Measurements from ENCODE around the gene PAX3.

Gene PAX3

DNA sequence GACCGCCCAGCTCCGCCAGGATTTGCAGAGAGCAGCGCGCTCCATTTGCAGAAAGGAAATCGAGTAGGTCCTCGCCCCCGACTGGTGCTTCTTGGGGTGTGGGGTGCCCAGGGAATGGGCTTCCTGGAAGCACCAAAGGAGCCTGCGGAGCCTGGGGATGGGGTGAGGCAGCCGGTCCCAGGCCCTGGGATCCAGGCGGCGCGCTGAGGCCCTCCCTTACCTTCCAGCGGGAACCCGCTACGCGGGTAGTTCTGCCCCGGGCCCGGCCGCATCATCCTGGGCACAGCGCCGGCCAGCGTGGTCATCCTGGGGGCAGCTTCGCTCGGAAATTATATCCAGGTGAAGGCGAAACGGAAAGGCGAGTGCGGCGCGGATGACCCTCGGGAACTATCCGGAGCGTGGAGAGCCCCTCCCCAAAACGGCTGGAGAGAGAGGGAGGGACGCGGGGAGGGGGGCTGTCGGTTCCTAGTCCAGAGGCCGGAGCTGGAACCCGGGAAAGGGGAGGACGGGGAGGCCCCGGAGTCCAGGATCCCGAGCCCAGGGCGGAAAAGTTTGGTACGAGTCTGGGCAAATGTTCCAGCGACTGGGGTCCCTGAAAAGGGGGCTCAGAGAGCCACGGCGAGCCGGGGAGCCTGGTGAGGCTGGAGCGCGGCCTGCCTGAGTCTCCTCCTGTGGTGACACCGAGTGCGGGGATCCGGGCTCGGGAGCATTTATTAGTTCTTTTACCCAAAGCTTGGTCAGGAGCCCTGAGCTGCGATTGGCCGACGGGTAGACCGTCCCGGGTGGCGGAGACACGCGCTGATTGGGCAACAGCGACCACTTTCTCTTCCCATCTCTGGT lies at the start of gene PAX3:
Gene PAX3, minus strand, starts transcription at position 688 of the 840 bp plus-strand sequence. Its CDS starts 383 bp downstream, at position 305.
- no peak for DNase-seq (ENCODE audit: extremely low read depth in 1 of 2, low read depth in 1 of 2)

DNA sequence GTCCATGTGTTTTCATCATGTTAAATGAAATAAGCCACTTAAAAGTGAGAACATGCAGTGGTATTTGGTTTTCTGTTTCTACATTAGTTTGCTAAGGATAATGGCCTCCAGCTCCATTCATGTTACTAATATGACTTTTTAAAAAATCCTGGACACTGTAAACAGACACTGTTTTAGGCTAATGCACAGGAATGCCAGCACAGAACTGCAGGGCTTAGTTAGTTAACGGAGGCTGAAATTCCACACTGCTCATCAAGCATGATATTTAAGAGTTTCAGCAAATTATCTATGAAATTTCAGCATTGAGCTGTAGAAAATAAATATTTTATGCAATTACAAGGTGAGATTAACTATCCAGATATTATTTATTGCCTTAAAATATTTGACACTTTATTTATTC lies 42.5 kb upstream of the PAX3 start:
- DNase-seq (ENCODE audit: extremely low read depth in 1 of 2, low read depth in 1 of 2), result no peak

- no peak for DNase-seq (ENCODE audit: extremely low read depth in 1 of 2, low read depth in 1 of 2)
Observed at GRCh38 chr2:222338374-222338773, 39.6 kb upstream of the PAX3 start.

- DNase-seq (ENCODE audit: extremely low read depth in 1 of 2, low read depth in 1 of 2), result no peak
Observed at GRCh38 chr2:222336931-222337330, 38.1 kb upstream of the PAX3 start.

DNA sequence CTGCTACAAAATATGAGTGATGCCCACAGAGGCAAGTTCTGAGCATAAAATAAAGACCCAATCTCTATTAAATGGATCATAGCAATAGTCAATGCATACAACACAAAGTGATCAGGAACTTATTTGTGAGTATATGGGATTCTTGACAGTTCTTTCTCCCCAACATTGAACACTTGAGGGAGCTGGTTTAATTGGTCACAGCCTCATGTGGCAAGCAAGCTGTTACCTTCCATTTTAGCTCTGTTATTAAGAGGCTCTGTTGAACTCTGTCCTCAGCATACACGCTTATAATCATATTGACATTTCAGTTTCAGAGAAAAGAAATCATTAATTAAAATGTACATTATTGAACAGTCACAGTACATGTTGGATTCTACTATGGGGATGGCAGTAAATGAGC lies 37.6 kb upstream of the PAX3 start:
- no peak for DNase-seq (ENCODE audit: extremely low read depth in 1 of 2, low read depth in 1 of 2)

DNA sequence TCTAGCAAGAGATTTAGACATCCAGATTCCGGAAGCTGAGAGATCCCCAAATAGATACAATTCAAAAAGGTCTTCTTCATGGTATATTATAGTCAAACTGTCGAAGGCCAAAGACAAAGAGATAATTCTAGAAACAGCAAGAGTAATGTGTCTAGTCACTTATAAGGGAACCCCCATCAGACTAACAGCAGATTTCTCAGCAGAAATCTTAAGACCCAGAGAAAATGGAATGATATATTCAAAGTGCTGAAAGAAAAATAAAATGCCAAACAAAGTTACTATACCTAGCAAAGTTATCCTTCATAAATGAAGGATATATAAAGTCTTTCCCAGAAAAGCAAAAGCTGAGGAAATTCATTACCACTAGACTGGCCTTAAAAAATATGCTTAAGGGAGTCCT lies 36.1 kb upstream of the PAX3 start:
- no peak for DNase-seq (ENCODE audit: extremely low read depth in 1 of 2, low read depth in 1 of 2)

DNA sequence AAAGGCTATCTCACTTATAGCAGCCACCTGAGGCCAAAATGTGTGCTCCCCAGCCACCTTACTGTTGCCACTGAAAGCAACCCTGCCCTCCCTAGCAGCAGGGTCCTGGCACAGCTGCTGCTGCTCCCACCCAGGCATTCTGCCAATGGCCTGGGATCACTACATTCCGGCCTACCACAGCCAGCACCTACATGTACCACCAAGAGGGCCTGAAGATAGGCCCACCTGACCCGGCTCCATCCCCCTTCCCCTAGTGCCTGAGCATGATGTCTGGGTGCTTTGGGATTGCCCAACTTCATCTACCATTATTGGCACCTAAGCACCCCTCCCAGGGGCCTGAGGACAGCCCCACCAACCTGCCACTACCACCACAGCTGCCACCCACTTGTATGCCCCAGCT lies 34.6 kb upstream of the PAX3 start:
- DNase-seq (ENCODE audit: extremely low read depth in 1 of 2, low read depth in 1 of 2), result no peak

GRCh38 chr2:222332116-222332515 lies 33.3 kb upstream of the PAX3 start:
- DNase-seq (ENCODE audit: extremely low read depth in 1 of 2, low read depth in 1 of 2), result no peak

DNA sequence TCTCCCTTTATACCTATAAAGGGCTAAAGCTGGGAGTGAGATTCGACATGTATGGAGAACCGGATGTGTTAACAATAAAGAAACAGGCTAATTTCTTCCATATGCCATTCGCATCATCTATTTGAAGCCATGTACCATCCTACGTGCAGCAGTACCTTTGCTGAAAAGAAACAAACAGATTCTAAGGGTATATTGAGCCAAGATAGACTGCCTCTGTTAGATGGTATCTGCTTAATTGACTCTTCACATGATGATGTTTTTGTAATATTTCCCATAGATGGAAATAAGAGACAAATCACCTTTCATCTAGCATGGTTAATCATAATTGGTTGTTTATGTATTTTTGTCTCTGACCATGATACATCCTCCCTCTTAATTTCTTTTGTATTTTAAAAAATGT lies 32.1 kb upstream of the PAX3 start:
- no peak for DNase-seq (ENCODE audit: extremely low read depth in 1 of 2, low read depth in 1 of 2)

DNA sequence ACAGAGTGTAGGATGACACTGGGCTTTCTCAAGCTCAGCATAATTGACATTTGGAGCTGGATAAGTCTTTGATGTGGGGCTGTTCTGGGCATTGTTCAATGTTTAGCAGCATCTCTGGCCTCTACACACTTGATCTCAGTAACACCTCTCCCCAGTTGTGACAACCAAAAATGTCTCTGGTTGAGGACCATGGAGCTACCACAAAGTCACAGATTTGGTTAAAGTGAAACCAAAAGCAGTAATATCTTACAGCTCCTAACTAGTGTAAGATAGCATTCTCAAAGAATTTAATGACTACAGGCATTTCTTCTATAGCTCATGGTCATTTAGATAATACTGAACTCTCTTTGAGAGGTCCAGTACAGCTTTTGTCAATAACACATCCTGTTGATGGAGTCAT lies 23.4 kb upstream of the PAX3 start:
- DNase-seq (ENCODE audit: extremely low read depth in 1 of 2, low read depth in 1 of 2), result no peak

- no peak for DNase-seq (ENCODE audit: extremely low read depth in 1 of 2, low read depth in 1 of 2)
Observed at GRCh38 chr2:222320436-222321395, 21.9 kb upstream of the PAX3 start.

DNA sequence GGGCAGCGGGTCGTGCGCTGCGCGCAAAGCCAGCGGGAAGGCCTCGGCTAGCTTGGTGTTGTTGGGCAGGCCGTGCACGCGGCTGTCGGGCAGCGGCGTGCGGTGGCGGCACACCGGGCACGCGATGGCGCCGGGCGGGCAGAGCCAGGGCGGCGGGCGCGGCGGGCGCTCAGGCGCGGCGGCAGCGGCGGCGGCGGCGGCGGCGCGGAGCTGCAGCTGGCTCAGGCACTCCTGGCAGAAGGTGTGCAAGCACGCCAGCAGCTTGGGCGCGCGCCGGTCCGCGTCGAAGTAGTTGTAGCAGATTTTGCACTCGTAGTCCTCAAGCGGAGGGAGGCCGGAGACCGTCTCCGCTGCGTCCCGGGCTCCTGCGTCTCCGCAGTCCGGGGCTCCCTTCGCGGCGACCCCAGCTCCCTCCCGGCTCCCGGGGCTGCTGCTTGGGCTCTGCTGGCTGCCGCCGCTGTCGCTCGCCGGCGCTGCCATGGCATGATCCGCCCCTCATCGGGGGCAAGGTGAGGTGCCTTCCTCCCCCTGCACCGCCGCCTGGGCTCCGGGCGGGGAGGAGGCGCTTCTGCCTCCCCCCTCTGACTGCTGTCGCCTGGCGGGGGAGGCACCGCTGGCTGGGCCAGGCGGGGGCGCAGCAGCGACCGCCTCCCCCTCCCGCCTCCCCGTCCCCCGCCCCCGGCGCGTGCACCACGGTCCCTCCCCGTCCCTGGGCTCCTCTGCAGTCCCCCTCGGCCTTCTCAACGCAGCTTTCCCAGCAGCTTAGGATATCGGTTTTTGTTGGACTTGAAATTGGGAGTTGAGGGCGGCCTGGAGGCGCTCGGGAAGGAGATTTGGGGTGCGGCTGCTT lies 21.0 kb upstream of the PAX3 start:
- DNase-seq (ENCODE audit: extremely low read depth in 1 of 2, low read depth in 1 of 2), result no peak

DNA sequence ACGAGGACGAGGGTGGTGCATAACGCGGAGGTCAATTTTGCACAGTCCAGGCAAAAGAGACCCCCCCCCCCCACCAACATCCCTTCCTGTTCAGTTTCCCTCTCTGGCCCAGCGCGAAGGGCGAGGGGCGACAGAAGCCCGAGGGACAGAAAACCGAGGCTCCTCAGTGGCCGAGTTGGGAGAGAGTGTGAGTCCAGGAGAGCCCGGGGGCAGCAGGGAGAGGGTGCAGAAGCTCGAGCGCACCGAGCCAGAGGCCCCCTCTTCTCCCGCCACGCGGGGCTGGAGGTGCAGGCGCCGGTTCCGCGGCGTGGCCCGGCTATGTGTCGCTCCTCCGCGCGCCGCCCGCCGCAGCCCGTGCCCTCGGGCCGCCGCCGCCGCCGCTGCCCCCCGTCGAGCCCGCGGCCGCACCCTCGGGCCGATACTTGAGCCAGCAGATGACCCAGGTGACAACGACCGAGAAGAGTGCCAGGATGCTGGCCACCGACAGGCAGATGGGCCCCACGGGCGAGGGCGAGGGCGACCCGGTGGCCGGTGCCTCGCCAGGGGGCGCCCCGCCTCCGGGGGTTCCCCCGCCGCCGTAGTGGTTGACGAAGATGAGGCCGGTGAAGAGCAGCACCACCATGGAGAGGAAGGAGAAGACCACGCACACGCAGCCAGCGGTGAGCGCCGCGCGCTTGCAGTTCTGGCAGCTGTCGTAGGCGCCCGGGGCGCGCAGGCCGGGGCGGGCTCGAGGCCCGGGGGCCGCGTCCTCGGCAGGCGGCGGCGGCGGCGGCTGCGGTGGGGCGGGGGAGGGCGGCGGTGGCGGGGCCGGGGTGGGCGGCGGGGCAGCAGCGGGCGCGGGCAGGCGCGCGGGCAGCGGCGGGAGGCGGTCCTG lies 20.2 kb upstream of the PAX3 start:
- DNase-seq (ENCODE audit: extremely low read depth in 1 of 2, low read depth in 1 of 2), result no peak

GRCh38 chr2:222318026-222318711 lies 19.4 kb upstream of the PAX3 start:
- no peak for DNase-seq (ENCODE audit: extremely low read depth in 1 of 2, low read depth in 1 of 2)

DNA sequence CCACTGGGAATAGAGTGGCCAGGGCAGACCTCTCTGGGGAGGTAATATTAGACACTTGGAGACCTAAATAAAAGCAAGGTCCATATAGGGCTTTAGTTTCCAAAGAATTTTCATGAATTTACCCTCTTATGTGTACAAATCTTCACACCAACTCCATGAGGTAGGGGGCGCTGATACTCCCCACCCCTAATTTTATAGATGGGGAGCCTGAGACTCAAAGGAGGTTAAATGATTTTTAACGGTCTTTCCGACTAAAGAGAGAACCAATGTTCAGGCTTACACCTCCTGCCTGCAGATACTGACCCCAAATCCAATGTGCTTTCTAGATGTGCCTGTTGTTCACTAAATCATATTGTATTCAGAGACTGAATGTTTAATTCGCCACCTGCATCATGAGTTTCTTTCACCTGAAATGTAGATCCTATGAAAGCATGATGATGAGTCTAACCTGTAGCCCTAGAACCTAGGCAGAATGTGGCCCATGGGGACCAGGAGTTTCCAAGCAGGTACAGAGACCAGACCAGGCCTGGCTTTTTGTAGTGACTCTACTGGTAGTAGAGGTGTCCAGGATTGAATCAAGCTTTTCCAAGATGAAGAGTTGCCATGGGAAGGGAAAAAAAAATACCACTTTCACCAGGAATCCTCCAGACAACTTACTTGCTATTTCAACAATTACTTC lies 16.8 kb upstream of the PAX3 start:
- no peak for DNase-seq (ENCODE audit: extremely low read depth in 1 of 2, low read depth in 1 of 2)

GRCh38 chr2:222313816-222314215 lies 15.0 kb upstream of the PAX3 start:
- DNase-seq (ENCODE audit: extremely low read depth in 1 of 2, low read depth in 1 of 2), result no peak

- no peak for DNase-seq (ENCODE audit: extremely low read depth in 1 of 2, low read depth in 1 of 2)
Observed at GRCh38 chr2:222311978-222312738, 13.4 kb upstream of the PAX3 start.

DNA sequence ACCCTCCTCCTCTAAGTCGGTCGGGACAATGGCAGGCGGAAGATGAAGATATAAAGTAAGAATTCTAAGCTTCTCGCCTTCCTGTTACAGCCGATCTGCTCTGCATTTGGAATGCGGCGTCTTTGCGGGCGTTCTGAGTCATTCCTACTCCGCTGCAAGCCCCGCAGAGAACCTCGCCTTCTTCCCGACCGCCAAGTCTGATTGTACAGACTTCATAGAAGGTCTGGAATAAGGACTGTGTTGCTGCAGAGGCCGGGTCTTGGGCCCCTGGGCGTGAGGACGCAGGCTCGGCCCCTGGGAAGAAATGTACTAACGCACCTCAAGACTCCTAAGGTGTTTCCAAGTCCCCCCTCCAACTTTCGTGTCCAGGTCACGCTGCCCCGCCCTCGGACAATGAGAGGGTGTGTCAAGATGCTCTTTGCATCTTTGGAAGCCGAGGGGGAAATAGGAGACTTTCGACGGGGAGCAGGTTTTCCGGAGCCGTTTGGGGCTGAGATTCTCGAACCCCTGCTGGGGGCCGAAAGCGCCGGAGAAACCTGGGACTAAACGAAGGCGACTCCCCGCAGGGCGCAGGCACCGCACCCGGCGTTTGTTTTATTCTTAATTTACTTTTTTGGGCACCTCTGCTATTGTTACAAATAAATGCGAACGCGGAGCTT lies 12.7 kb upstream of the PAX3 start:
- DNase-seq (ENCODE audit: extremely low read depth in 1 of 2, low read depth in 1 of 2), result no peak

Measured in activated CD8-positive, alpha-beta memory T cell treated with anti-CD3 and anti-CD28 coated beads for 1 hour (primary cell).